GM12864 (cell line): ENCODE measurements around the gene CHD6.

Source experiments
- DNase-seq: peaks from one replicate; pipeline ENCODE4 v3.0.0-alpha.2; 2011; ENCODE audit warnings: low read depth
- H3K4me3 ChIP-seq: 2 replicates; pipeline ENCODE4 v1.5.1; 2011; ENCODE audit warnings: mild to moderate bottlenecking, low read depth, low read length, control low read depth
- TF ChIP-seq, protein P1 (sequence below): IDR thresholded peaks from 2 replicates; pipeline ENCODE4 v1.5.1; 2011; ENCODE audit warnings: low read depth, mild to moderate bottlenecking, moderate library complexity, low read length, control low read depth, inconsistent platforms; ENCODE audit errors: missing control alignments

CHD6 gene

DNA sequence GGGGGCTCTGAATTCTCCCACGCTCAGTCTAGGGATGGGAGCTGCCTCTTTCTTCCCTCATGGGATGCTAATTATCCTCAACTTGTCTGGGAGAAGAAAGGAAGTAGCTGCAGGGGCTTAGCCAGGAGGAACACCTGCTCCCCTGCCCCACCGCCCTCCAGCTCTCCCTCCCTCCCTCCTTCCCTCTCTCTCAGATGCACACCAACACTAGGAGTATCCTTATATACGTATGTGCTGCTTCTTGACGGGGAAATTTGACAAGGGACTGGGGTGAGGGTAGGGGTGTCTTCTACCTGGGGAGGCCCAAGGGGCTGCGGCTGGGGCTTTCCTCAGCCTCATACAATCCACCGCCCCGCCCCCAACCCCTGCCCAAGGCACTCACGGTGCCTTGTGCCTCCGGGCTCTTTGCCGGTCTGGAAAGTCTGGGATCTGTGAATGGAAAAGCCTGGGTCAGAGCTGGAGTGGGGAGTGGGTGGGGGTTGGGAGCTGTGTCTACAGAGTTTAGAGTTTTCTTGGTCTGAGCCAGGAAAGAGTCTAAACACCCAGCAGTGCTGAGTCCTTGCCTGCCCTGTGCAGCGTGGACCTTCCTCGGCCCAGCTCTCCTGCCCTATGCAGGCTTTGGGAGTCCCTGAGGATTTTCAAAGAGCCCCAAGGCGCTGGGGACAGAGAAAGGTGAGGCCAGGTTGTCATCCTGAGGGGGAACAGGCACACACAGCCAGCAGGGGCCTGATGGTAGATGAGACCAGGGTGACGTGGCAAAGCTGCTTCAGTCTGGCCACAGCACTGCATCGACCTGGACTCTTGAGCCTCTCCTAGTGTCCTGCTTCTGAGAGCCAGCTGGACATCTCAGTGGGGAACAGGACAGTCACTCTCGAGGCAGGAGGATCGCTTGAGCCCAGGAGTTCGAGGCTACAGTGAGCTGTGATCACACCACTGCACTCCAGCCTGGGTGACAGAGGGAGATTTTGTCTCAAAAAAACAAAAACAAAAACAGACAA, 222.2 kb downstream of the CHD6 start:
- H3K4me3 ChIP-seq = no peak overlapping the region
- TF ChIP-seq, protein P1, sequence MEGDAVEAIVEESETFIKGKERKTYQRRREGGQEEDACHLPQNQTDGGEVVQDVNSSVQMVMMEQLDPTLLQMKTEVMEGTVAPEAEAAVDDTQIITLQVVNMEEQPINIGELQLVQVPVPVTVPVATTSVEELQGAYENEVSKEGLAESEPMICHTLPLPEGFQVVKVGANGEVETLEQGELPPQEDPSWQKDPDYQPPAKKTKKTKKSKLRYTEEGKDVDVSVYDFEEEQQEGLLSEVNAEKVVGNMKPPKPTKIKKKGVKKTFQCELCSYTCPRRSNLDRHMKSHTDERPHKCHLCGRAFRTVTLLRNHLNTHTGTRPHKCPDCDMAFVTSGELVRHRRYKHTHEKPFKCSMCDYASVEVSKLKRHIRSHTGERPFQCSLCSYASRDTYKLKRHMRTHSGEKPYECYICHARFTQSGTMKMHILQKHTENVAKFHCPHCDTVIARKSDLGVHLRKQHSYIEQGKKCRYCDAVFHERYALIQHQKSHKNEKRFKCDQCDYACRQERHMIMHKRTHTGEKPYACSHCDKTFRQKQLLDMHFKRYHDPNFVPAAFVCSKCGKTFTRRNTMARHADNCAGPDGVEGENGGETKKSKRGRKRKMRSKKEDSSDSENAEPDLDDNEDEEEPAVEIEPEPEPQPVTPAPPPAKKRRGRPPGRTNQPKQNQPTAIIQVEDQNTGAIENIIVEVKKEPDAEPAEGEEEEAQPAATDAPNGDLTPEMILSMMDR = no peak
- DNase-seq = no peak

DNA sequence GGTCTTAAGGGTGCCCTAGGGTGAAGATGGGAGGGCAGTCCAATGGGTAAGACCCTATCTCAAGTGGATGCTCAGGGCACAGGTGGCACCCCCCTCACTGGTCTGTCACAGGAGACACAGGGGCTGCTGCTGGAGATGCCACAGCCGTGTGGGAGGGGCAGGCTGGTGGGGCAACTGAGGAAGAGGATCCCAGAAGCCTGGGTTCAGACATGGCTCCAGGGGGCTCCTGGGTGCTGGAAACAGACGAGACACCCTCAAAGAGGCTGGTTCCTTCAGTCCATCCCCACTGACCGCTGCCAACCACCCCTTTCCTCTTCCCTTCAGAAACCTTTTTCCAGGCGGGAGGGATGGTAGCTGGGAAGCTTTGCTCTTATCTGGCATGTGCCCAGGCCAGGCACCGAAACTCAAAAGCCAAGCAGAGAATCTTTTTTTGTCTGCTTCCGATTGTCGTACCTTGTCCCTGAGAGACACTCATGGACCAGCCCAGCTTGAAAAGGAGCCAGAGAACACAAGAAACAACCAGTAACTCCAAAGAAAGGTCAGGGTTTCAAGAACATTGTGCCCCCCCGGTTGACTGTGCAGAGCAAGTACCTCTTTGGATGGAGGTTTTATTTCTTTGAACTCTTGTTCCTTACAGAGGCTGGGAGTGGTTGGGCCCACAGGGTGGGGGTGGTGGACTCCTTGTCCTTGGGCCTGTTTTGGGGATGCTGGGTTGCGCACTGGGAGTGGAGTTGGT, 223.1 kb downstream of the CHD6 start:
- TF ChIP-seq, protein P1 = no peak

DNA sequence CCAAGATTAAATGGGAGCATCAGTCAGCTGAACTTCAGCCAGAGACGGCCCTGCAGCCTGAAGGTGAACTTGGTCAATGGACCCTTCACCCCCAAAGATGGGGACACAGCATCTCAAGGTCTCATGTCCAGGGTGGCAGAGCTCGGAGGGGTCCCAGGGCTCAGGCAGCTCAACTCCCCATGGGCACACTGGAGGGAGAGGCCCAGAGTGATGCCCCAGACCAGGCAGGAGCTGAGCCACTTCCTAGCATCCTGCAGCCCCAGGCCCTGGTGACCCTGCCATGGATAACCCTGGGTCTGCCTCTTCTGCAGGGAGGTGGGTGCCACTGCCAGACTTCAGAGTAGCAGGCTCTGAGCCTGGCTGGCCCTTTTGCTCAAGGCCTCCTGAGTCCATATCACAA, 224.1 kb downstream of the CHD6 start:
- no peak for DNase-seq
- TF ChIP-seq, protein P1 = no peak
- no peak overlapping the region for H3K4me3 ChIP-seq

More for the DNA sequence above, 223.1 kb downstream of the CHD6 start:
- no peak for DNase-seq
- H3K4me3 ChIP-seq = no peak overlapping the region

DNA sequence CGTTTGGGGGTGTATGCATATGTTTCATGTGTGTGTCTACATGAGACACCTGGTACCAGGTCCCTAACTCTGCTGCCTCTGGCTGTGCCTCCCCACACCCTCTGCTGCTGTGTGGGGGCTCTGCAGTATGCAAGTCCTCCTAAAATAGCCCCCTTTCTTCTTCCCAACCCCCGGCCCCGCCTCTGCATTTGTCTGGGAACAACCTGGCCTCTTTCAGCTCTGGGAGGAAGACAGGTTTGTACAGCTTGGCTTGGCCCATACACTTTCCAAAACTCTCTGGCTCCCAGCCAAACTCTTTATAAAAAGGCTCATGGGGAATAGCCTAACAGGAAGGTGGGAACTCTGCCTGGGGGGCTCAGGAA, 224.5 kb downstream of the CHD6 start:
- DNase-seq = no peak
- TF ChIP-seq, protein P1 = no peak
- H3K4me3 ChIP-seq = no peak overlapping the region

DNA sequence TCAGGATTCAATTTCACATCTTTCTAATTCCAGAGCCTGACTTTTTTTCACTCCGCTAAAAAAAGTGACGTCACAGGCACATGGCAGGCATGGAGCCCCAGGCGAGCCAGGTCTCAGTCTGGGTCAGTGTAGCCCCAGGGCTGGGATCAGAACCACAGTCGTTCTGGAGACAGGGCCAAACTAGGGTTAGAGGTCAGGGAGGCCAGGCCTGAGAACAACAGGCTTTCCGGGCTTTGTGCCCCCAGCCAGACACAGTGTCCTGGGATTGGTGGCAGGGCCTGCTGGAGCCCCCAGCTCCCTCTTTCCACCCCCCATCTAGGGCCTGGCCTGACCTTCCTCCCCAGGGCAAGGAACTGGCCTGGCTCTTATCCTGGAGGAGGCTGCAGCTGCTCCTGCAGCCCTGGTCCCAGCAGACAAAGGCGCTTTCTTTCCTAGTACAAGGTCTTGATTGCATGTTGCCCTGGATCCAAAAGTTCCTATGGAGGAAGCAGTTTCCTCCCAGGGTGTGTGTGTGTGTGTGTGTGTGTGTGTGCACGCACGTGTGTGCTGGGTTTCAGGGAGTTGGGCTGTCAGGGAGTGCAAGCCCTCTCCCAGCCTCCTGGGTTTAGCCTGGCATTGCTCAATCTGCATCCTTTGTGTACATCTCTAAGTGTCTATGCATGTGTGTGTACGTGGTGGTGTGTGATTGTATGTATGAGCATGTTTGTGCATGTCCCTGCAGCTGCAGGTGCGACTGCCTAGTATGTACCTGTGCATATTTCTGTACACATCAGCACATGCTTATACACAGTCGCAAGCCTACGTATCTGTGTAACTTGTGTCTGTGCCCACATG, 225.1 kb downstream of the CHD6 start:
- DNase-seq = no peak
- TF ChIP-seq, protein P1 = no peak

DNA sequence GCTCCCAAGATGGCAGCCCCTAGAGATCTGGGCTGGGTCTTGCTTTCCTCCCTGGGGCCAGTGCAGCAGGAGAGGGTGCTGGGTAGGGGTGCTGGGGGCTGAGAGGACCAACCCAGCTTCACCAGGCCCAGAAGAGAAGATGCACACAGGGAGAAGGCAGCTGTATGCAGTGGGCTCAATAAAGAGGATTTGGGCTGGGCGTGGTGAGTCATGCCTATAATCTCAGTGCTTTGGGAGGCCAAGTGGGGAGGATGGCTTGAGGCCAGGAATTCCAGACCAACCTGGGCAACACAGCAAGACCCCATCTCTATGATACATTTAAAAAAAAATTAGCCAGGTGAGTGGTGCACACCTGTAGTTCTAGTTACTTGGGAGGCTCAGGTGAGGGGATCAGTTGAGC, 225.9 kb downstream of the CHD6 start:
- H3K4me3 ChIP-seq = no peak overlapping the region
- TF ChIP-seq, protein P1 = no peak
- DNase-seq = no peak

More for the DNA sequence above, 225.1 kb downstream of the CHD6 start:
- no peak overlapping the region for H3K4me3 ChIP-seq
